ENCODE data around the gene CYS1.

The CYS1 gene

DNA sequence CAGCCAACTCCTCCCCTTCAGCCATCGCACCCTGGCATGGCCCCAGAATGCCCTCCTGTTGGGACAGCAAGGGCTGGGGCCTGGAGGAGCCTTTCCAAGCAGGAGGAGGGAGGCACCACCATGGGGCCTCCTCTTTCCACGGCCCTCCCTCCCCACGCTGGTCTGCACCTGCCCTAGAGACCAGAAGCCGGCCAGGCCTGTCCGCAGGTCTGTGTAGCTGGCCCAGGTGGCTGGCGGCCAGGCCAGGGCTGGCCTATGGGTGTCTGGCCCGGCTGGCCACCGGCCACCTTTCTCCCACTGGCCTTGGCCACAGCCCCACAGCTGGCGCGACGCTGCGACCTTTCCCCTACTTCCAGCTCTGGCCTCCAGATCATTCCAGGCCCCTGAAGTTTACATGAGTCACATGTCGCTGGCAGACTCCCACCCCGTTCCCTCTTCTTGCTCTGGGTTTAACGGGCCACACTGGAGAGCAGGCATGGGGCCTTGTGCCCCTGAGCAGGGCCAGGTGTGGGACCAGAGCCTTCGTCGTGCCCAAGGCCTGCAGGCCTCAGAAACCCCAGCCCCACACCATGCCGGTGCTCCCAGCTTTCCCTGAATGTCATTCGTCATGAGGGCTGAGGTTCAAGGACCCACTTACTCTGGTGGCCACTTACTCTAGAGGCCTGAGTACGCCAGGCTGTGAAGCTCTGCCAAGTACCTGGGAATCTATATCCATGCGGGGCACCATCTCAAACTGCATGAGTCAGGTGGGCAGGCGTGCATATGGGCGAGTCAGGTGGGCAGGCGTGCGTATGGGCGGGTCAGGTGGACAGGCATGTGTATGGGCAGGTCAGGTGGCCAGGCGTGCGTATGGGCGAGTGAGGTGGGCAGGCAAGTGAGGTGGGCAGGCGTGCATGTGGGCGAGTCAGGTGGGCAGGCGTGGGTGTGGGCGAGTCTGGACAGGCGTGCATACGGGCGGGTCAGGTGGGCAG, 70.1 kb downstream of the CYS1 start:
- TF ChIP-seq CTCF (IDR thresholded peaks at IDR 0.05; ENCODE audit: low read depth, low read length), result no peak
- peaks cover 10% of the 10 kb centered on the region for H3K4me1 ChIP-seq
- no peaks in the 10 kb centered on the region for H3K36me3 ChIP-seq
- no peak overlapping the region for H3K4me3 ChIP-seq (ENCODE audit: low read depth, low read length)
- peak; percentile 58 for DNase-seq
- H3K27me3 ChIP-seq, result no peaks in the 10 kb centered on the region
- H3K9me3 ChIP-seq, result no peaks in the 10 kb centered on the region; the same call in 1 of the 2 replicates

DNA sequence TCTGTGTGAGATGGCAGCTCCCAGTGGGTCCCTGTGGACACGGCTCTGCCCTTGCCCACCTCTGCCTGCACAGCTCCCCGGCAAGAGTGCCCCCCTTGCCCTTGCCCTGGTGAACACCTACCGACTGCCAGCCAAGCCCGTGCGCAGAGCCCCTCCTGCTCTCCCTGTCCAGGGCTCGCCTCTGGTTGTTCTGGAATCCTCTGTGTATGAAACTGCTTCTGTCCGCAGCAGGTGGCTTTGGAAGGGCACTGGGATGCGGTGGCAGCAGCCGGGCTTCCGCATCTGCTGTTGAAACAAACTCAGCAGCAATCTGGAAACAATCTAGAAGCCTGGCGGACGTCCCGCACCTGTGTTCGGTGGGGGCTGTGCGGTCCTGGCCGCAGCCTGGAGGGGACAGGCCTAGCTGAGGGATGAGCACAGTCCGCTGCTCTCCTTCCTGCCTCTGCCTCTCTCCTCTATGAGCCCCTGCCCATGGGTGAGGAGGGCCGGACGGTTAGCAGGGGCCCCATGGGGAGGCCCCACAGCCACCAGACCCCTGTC, 70.9 kb downstream of the CYS1 start:
- no peaks in the 10 kb centered on the region for H3K27me3 ChIP-seq
- TF ChIP-seq CTCF (IDR thresholded peaks at IDR 0.05; ENCODE audit: low read depth, low read length), result no peak
- DNase-seq, result no peak
- peaks cover 10% of the 10 kb centered on the region for H3K4me1 ChIP-seq
- no peak overlapping the region for H3K4me3 ChIP-seq (ENCODE audit: low read depth, low read length)
- no peaks in the 10 kb centered on the region; the same call in 1 of the 2 replicates for H3K9me3 ChIP-seq
- no peaks in the 10 kb centered on the region for H3K36me3 ChIP-seq

- Histone ChIP-seq H3K4me3 (ENCODE audit: low read depth, low read length) (no peak overlapping the region), H3K4me1 (peaks cover 10% of the 10 kb centered on the region), H3K27me3 (no peaks in the 10 kb centered on the region), H3K36me3 (no peaks in the 10 kb centered on the region), H3K9me3 (no peaks in the 10 kb centered on the region; the same call in 1 of the 2 replicates)
- TF ChIP-seq CTCF (IDR thresholded peaks at IDR 0.05; ENCODE audit: low read depth, low read length), result no peak
- DNase-seq, result no peak
These were observed 71.4 kb downstream of the CYS1 start for GRCh38 chr2:10008809-10009176.

DNA sequence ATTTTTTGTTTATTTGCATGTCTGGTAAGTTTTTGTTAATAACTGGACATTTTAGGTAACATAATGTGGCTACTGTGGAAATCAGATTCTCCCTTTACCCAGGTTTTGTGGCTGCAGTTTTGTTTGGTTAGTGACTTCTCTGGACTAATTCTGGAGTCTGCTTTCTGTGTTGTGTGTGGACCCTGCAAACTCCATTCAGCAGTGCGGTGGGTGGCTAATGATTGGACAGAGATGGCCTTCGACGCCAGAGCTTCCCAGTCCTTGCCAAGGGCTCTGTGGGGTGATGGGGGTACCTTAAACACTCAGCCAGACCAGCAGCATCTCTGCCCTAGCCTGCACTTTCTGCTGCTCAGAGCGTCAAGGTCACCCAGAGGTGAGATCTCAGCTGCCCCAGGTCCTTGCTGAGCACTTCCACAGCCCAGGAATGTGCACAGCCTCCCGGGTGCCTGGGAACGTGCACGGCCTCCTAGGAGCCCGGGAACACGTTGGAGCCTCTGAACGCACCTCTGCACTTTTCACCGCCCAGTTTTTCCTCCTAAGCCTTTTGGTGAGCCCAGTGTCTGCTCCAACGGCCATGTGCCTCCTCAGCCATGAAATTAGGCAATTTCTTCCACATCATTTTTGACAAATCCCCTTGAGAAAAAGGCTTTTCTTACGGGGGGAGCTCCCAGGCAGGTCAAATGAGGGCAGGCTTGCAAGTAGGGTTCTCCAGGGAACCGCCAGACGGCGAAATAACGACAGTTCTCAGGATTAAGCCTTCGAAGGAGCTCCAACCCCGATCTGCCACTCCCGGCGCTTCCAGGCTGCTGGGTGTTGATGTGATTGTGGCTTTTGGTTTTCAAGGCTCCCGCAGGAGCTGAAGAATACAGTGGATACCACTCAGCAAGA, 72.0 kb downstream of the CYS1 start:
- Histone ChIP-seq H3K36me3 (no peaks in the 10 kb centered on the region), H3K9me3 (no peaks in the 10 kb centered on the region; the same call in 1 of the 2 replicates), H3K4me3 (ENCODE audit: low read depth, low read length) (no peak overlapping the region), H3K4me1 (peaks cover 10% of the 10 kb centered on the region), H3K27me3 (no peaks in the 10 kb centered on the region)
- DNase-seq, result no peak
- TF ChIP-seq CTCF (IDR thresholded peaks at IDR 0.05; ENCODE audit: low read depth, low read length), result no peak

- DNase-seq, result no peak
- H3K4me3 ChIP-seq (ENCODE audit: low read depth, low read length), result no peak overlapping the region
- no peak for TF ChIP-seq CTCF (IDR thresholded peaks at IDR 0.05; ENCODE audit: low read depth, low read length)
These were observed 72.8 kb downstream of the CYS1 start for GRCh38 chr2:10007435-10007834.

More at GRCh38 chr2:10007435-10007834, 72.8 kb downstream of the CYS1 start:
- no peaks in the 10 kb centered on the region; the same call in 1 of the 2 replicates for H3K9me3 ChIP-seq
- H3K4me1 ChIP-seq, result peaks cover 13% of the 10 kb centered on the region
- no peaks in the 10 kb centered on the region for H3K36me3 ChIP-seq
- no peaks in the 10 kb centered on the region for H3K27me3 ChIP-seq

All from BE2C (cell line).